ENCODE measurements around the gene PCDH9.
A peak's percentile ranks its signal among the peaks of the same experiment; 100 is the strongest.

DNA sequence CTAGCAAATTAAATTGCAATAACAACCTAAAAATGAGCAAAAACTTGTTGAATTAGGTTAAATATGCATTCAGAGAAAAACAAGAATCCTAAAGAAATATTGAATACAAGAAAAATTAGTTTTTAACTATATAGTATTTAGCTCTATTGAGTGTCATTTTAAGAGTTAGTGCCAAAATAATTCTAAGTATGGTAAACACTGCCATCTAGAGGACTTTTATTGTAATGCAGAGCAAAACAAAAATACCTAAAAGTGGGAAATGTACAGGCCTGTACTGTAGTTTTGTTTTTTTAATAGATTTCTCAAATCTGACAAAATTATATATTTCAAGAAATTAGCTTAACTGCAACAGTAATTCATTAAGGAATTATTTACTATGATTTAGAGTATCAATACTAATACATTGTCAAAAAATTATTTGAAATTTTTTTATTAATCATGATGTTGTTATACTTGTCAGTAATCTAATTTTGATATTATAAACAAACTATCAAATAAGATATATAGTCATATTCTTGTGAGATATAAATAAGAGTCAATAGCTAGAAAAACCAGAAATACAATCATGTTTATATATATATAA is 8.2 kb upstream of the PCDH9 start:
- TF ChIP-seq, protein P1, sequence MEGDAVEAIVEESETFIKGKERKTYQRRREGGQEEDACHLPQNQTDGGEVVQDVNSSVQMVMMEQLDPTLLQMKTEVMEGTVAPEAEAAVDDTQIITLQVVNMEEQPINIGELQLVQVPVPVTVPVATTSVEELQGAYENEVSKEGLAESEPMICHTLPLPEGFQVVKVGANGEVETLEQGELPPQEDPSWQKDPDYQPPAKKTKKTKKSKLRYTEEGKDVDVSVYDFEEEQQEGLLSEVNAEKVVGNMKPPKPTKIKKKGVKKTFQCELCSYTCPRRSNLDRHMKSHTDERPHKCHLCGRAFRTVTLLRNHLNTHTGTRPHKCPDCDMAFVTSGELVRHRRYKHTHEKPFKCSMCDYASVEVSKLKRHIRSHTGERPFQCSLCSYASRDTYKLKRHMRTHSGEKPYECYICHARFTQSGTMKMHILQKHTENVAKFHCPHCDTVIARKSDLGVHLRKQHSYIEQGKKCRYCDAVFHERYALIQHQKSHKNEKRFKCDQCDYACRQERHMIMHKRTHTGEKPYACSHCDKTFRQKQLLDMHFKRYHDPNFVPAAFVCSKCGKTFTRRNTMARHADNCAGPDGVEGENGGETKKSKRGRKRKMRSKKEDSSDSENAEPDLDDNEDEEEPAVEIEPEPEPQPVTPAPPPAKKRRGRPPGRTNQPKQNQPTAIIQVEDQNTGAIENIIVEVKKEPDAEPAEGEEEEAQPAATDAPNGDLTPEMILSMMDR (IDR thresholded peaks at IDR 0.05): peak in 1 of 2 donors; percentile 56
- TF ChIP-seq POLR2A (IDR thresholded peaks at IDR 0.05): no peak
- no peak for TF ChIP-seq EP300 (IDR thresholded peaks at IDR 0.05)
- TF ChIP-seq POLR2AphosphoS5 (IDR thresholded peaks at IDR 0.05): no peak

Data from suprapubic skin (tissue), 4 donors.